Heart left ventricle (tissue), 13 donors: ENCODE data around the gene HIVEP1.

Source experiments
- POLR2A ChIP-seq, 2 donors: fragments of 450-650 bp; IDR thresholded peaks; one replicate each; pipeline ENCODE4 v1.6.1; 2017; ENCODE audit warnings: antibody characterized with exemption in 2 of 2, mild to moderate bottlenecking in 2 of 2, moderate library complexity in 2 of 2
- TF ChIP-seq, protein P1 (sequence below), 12 donors: fragments of 200-600 bp; sonication (generic) in 4 of 12; IDR thresholded peaks; one replicate each; pipeline versions ENCODE4 v1.5.0 to v1.8.0; 2018 to 2022; ENCODE audit warnings: antibody characterized with exemption in 12 of 12, mild to moderate bottlenecking in 5 of 12
- donor health status: ischemic (EF 13 %, LVEDD 7.1; RV severe dilation, severe dysfunction).
- donor health status: DM: no; HTN: yes; CAD: no.
- donor health status: DM: no; HTN: no; CAD: no.
- donor health status: ischemic (EF 25% LVEDD 6.9; RV normal size, moderate dysfunction).
- donor health status: ischemic (EF 25% LVEDD 5.7; RV mildly dilated, moderate dysfunction).
- donor health status: ischemic (EF 35%, LVEDD 5.7; RV mildly dilated, moderate dysfunction).
- donor health status: nonischemic (EF 11% LVEDD 7.7; RV severe dilation, severe dysfunction).
- donor health status: DM: yes; HTN: yes; CAD: no.
- donor health status: PGD.
- donor health status: ischemic (EF 29% LVEDD 5.4; RV normal size, mild dysfunction).
- donor health status: nonischemic (EF 23%, LVEDD 6.1; RV moderate dilation, normal function).

GRCh38 chr6:11975353-11975977 lies 36.6 kb upstream of the HIVEP1 start:
- TF ChIP-seq, protein P1, sequence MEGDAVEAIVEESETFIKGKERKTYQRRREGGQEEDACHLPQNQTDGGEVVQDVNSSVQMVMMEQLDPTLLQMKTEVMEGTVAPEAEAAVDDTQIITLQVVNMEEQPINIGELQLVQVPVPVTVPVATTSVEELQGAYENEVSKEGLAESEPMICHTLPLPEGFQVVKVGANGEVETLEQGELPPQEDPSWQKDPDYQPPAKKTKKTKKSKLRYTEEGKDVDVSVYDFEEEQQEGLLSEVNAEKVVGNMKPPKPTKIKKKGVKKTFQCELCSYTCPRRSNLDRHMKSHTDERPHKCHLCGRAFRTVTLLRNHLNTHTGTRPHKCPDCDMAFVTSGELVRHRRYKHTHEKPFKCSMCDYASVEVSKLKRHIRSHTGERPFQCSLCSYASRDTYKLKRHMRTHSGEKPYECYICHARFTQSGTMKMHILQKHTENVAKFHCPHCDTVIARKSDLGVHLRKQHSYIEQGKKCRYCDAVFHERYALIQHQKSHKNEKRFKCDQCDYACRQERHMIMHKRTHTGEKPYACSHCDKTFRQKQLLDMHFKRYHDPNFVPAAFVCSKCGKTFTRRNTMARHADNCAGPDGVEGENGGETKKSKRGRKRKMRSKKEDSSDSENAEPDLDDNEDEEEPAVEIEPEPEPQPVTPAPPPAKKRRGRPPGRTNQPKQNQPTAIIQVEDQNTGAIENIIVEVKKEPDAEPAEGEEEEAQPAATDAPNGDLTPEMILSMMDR (IDR thresholded peaks at IDR 0.05) = no peak
- no peak for TF ChIP-seq POLR2A (IDR thresholded peaks at IDR 0.05)
